Measurements from ENCODE around the gene PNPLA3.

Gene PNPLA3
- long read RNA-seq, result 0 reads

GRCh38 chr22:43923631-43924464 is at the start of gene PNPLA3:
TSS of gene PNPLA3 (plus strand) at chr22:43923805. CDS start at chr22:43923912, 107 bp downstream.
- H3K4me3 ChIP-seq (replicated peaks; ENCODE audit: insufficient read depth, low read length), result peak within 1 kb of the TSS; percentile 47
- H3K27me3 ChIP-seq (ENCODE audit: insufficient read depth, poor library complexity, severe bottlenecking), result peaks cover 17% of the 10 kb centered on the region
- DNase-seq (ENCODE audit: low read depth in 1 of 2, low spot score in 1 of 2), result peak; percentile 45 to 49

GRCh38 chr22:43876866-43877509 is 46.6 kb upstream of the PNPLA3 start:
- no peak overlapping the region for H3K4me3 ChIP-seq (replicated peaks; ENCODE audit: insufficient read depth, low read length)
- H3K27ac ChIP-seq (replicated peaks), result no peak overlapping the region
- no peak for DNase-seq (ENCODE audit: low read depth in 1 of 2, low spot score in 1 of 2)
- TF ChIP-seq CTCF (IDR thresholded peaks at IDR 0.05; ENCODE audit: insufficient read depth, low read length) (no peak), REST (IDR thresholded peaks at IDR 0.05; ENCODE audit: insufficient replicate concordance, low read depth) (no peak), POLR2AphosphoS5 (IDR thresholded peaks at IDR 0.05; ENCODE audit: low read depth) (no peak), GABPA (IDR thresholded peaks at IDR 0.05; ENCODE audit: low read depth) (no peak), SPI1 (IDR thresholded peaks at IDR 0.05; ENCODE audit: borderline replicate concordance, low read depth) (no peak)
- H3K27me3 ChIP-seq (ENCODE audit: insufficient read depth, poor library complexity, severe bottlenecking), result no peaks in the 10 kb centered on the region

More at GRCh38 chr22:43923631-43924464, at the start of gene PNPLA3:
- TF ChIP-seq CTCF (IDR thresholded peaks at IDR 0.05; ENCODE audit: insufficient read depth, low read length) (no peak), SPI1 (IDR thresholded peaks at IDR 0.05; ENCODE audit: borderline replicate concordance, low read depth) (no peak), REST (IDR thresholded peaks at IDR 0.05; ENCODE audit: insufficient replicate concordance, low read depth) (no peak), POLR2AphosphoS5 (IDR thresholded peaks at IDR 0.05; ENCODE audit: low read depth) (no peak), GABPA (IDR thresholded peaks at IDR 0.05; ENCODE audit: low read depth) (no peak)
- H3K27ac ChIP-seq (replicated peaks), result no peak within 1 kb of the TSS

GRCh38 chr22:43878079-43878795 is 45.4 kb upstream of the PNPLA3 start:
- Histone ChIP-seq H3K27ac (replicated peaks) (no peak overlapping the region), H3K27me3 (ENCODE audit: insufficient read depth, poor library complexity, severe bottlenecking) (no peaks in the 10 kb centered on the region), H3K4me3 (replicated peaks; ENCODE audit: insufficient read depth, low read length) (no peak overlapping the region)
- DNase-seq (ENCODE audit: low read depth in 1 of 2, low spot score in 1 of 2), result no peak
- no peak for TF ChIP-seq POLR2AphosphoS5 (IDR thresholded peaks at IDR 0.05; ENCODE audit: low read depth)
- TF ChIP-seq CTCF (IDR thresholded peaks at IDR 0.05; ENCODE audit: insufficient read depth, low read length), result no peak
- no peak for TF ChIP-seq GABPA (IDR thresholded peaks at IDR 0.05; ENCODE audit: low read depth)
- TF ChIP-seq SPI1 (IDR thresholded peaks at IDR 0.05; ENCODE audit: borderline replicate concordance, low read depth), result no peak
- TF ChIP-seq REST (IDR thresholded peaks at IDR 0.05; ENCODE audit: insufficient replicate concordance, low read depth), result no peak
